GM18870 (cell line): ENCODE results near the gene MYLK.

Experiments
- ATAC-seq: cut with Tn5 transposase; IDR thresholded peaks from one replicate; pipeline ENCODE4 v1.9.1; 2021; ENCODE audit warnings: moderate library complexity; ENCODE audit not compliant: unreplicated experiment

Gene MYLK

GRCh38 chr3:123793425-123793824, 90.7 kb downstream of the MYLK start:
- ATAC-seq: no peak

- ATAC-seq: no peak
Observed at GRCh38 chr3:123792473-123793201, 91.5 kb downstream of the MYLK start.

GRCh38 chr3:123791898-123792297, 92.2 kb downstream of the MYLK start:
- ATAC-seq: no peak

- ATAC-seq: no peak
Observed at GRCh38 chr3:123791417-123791816, 92.7 kb downstream of the MYLK start.

- no peak for ATAC-seq
Observed at GRCh38 chr3:123791073-123791370, 93.1 kb downstream of the MYLK start.

- no peak for ATAC-seq
Observed at GRCh38 chr3:123790254-123791072, 93.7 kb downstream of the MYLK start.

GRCh38 chr3:123789760-123790159, 94.4 kb downstream of the MYLK start:
- no peak for ATAC-seq

GRCh38 chr3:123789160-123789559, 95.0 kb downstream of the MYLK start:
- no peak for ATAC-seq

- ATAC-seq: no peak
Observed at GRCh38 chr3:123788710-123789109, 95.4 kb downstream of the MYLK start.

- ATAC-seq: no peak
Observed at GRCh38 chr3:123787133-123787532, 97.0 kb downstream of the MYLK start.

- ATAC-seq: no peak
Observed at GRCh38 chr3:123785602-123786001, 98.5 kb downstream of the MYLK start.

- no peak for ATAC-seq
Observed at GRCh38 chr3:123783811-123784210, 100.3 kb downstream of the MYLK start.

- ATAC-seq: no peak
Observed at GRCh38 chr3:123783050-123783689, 101.0 kb downstream of the MYLK start.

GRCh38 chr3:123782488-123782887, 101.6 kb downstream of the MYLK start:
- ATAC-seq: no peak

- ATAC-seq: no peak
Observed at GRCh38 chr3:123781571-123782275, 102.4 kb downstream of the MYLK start.

- no peak for ATAC-seq
Observed at GRCh38 chr3:123781138-123781537, 103.0 kb downstream of the MYLK start.

GRCh38 chr3:123780656-123781055, 103.5 kb downstream of the MYLK start:
- no peak for ATAC-seq

- no peak for ATAC-seq
Observed at GRCh38 chr3:123779655-123780231, 104.4 kb downstream of the MYLK start.

- no peak for ATAC-seq
Observed at GRCh38 chr3:123778991-123779622, 105.0 kb downstream of the MYLK start.

GRCh38 chr3:123778525-123778924, 105.6 kb downstream of the MYLK start:
- no peak for ATAC-seq
